CD14-positive monocyte (primary cell): Measurements from ENCODE around the gene CERKL. TPM values are rescaled to one million over a fixed set of nuclear protein-coding genes. Genes with fewer than 3 reads are reported as not detected.

Experiments used
- DNase-seq, 3 donors: peaks; one replicate each; pipeline ENCODE4 v3.0.0-alpha.2; 2011 to 2022
- H2AFZ ChIP-seq: 2 replicates; pipeline ENCODE4 v1.6.0; 2012; ENCODE audit warnings: mild to moderate bottlenecking, low read depth, low read length, inconsistent platforms; ENCODE audit not compliant: insufficient read depth, poor library complexity, severe bottlenecking
- H3K27ac ChIP-seq, 2 donors: 1 replicate in 1 of 2; 2 replicates in 1 of 2; pipeline ENCODE4 v1.5.1; 2012 to 2013; ENCODE audit warnings: low read length in 2 of 2, control low read depth in 1 of 2, inconsistent platforms in 1 of 2, low read depth in 1 of 2, mild to moderate bottlenecking in 1 of 2
- H3K27me3 ChIP-seq, 2 donors: one replicate each; pipeline versions ENCODE4 v1.6.0 to v1.6.1; 2011 to 2013; ENCODE audit warnings: low read length in 2 of 2; ENCODE audit not compliant: control insufficient read depth in 2 of 2, insufficient read depth in 2 of 2
- H3K36me3 ChIP-seq, 2 donors: replicated peaks in 1 of 2; 1 replicate in 1 of 2; 2 replicates in 1 of 2; pipeline versions ENCODE4 v1.5.1 to v1.6.1; 2012 to 2013; ENCODE audit warnings: low read length in 2 of 2, control low read depth in 1 of 2, inconsistent platforms in 1 of 2, mild to moderate bottlenecking in 1 of 2; ENCODE audit not compliant: insufficient read depth in 2 of 2, control insufficient read depth in 1 of 2
- H3K4me1 ChIP-seq, 2 donors: 1 replicate in 1 of 2; 2 replicates in 1 of 2; pipeline versions ENCODE4 v1.5.1 to v1.6.1; 2012 to 2013; ENCODE audit warnings: low read length in 2 of 2, control low read depth in 1 of 2, inconsistent platforms in 1 of 2, mild to moderate bottlenecking in 1 of 2, moderate library complexity in 1 of 2; ENCODE audit not compliant: insufficient read depth in 2 of 2, control insufficient read depth in 1 of 2
- H3K4me2 ChIP-seq: replicated peaks from 2 replicates; pipeline ENCODE3; 2012; ENCODE audit warnings: low read length, moderate library complexity, mild to moderate bottlenecking; ENCODE audit not compliant: poor library complexity, severe bottlenecking; ENCODE audit errors: extremely low read depth
- H3K4me3 ChIP-seq, 3 experiments: fragments of 200-600 bp in 1 of 3; sonication (generic) in 1 of 3; replicated peaks in 1 of 3; 1 replicate in 2 of 3; 2 replicates in 1 of 3; pipeline ENCODE4 v1.5.1; 2011 to 2013; ENCODE audit warnings: low read length in 3 of 3, mild to moderate bottlenecking in 3 of 3, control low read depth in 2 of 3, low read depth in 2 of 3, inconsistent platforms in 1 of 3, moderate library complexity in 1 of 3
- H3K79me2 ChIP-seq: 2 replicates; pipeline ENCODE4 v1.6.0; 2012; ENCODE audit warnings: mild to moderate bottlenecking, control low read depth, inconsistent platforms, low read length, moderate library complexity; ENCODE audit not compliant: insufficient read depth
- H3K9ac ChIP-seq: 2 replicates; pipeline ENCODE4 v1.6.0; 2017; ENCODE audit warnings: low read length, mild to moderate bottlenecking; ENCODE audit not compliant: insufficient read depth, poor library complexity, severe bottlenecking
- H3K9me3 ChIP-seq, 2 donors: replicated peaks in 1 of 2; 1 replicate in 1 of 2; 2 replicates in 1 of 2; pipeline versions ENCODE4 v1.5.1 to v1.6.1; 2012 to 2013; ENCODE audit warnings: low read length in 2 of 2, control low read depth in 1 of 2; ENCODE audit not compliant: control insufficient read depth in 1 of 2, insufficient read depth in 1 of 2
- H4K20me1 ChIP-seq: 2 replicates; pipeline ENCODE4 v1.6.0; 2012; ENCODE audit warnings: mild to moderate bottlenecking, low read length, control low read depth, moderate library complexity; ENCODE audit not compliant: insufficient read depth
- H3K27ac Mint-ChIP-seq, 7 donors: one replicate each; pipeline ENCODE4 v1.8.0; 2020; ENCODE audit warnings: mild to moderate bottlenecking in 7 of 7, mixed read lengths in 7 of 7, moderate library complexity in 6 of 7, inconsistent platforms in 2 of 7
- H3K27me3 Mint-ChIP-seq, 3 donors: one replicate each; pipeline ENCODE4 v1.8.0; 2021 to 2022; ENCODE audit warnings: low read depth in 3 of 3, mild to moderate bottlenecking in 3 of 3, mixed read lengths in 3 of 3, moderate library complexity in 3 of 3, inconsistent platforms in 1 of 3
- H3K36me3 Mint-ChIP-seq, 2 donors: one replicate each; pipeline ENCODE4 v1.8.0; 2020; ENCODE audit warnings: mixed read lengths in 2 of 2, inconsistent platforms in 1 of 2, mild to moderate bottlenecking in 1 of 2
- H3K4me1 Mint-ChIP-seq: one replicate; pipeline ENCODE4 v1.8.0; 2020; ENCODE audit warnings: mild to moderate bottlenecking, mixed read lengths
- H3K4me3 Mint-ChIP-seq, 2 donors: one replicate each; pipeline ENCODE4 v1.8.0; 2020; ENCODE audit warnings: mild to moderate bottlenecking in 2 of 2, mixed read lengths in 2 of 2, moderate library complexity in 1 of 2
- H3K9me3 Mint-ChIP-seq, 7 donors: one replicate each; pipeline ENCODE4 v1.8.0; 2020 to 2022; ENCODE audit warnings: mixed read lengths in 7 of 7, mild to moderate bottlenecking in 6 of 7, moderate library complexity in 6 of 7, inconsistent platforms in 2 of 7
- CTCF ChIP-seq: fragments of 200-600 bp; IDR thresholded peaks from one replicate; pipeline ENCODE4 v1.8.0; 2022; ENCODE audit warnings: antibody characterized with exemption, mild to moderate bottlenecking
- WGBS: methylation state at CpG from one replicate; pipeline ENCODE4 v1.1.5; 2013; ENCODE audit warnings: missing lambda C conversion rate; ENCODE audit not compliant: insufficient coverage; 5-methylcytosine and 5-hydroxymethylcytosine counted together
- intact Hi-C, 2 donors: fragments of 100-400 bp; cut with micrococcal nuclease; formaldehyde crosslinking; loops; one replicate each; pipeline versions ENCODE4 v1.15.0 to v1.15.1; 2023
- polyA plus RNA-seq, 3 donors: library from polyadenylated mRNA; depleted of rRNA in 1 of 3; unstranded in 2 of 3; stranded (reverse) in 1 of 3; fragments of 300-500 nt in 2 of 3; fragments of >200 nt in 1 of 3; fragmentation: Illumina TruSeq in 2 of 3; gene quantifications; 1 replicate in 2 of 3; 2 replicates in 1 of 3; pipeline ENCODE4 v1.2.3, GENCODE V29; 2012 to 2021

CERKL gene
- polyA plus RNA-seq, 3 donors, result 0.12 to 16.3 (median 8.6) TPM

- Histone ChIP-seq H3K4me1 (peaks cover 31 to 34% of the 10 kb centered on the region in 2 donors), H3K4me3 (peak overlapping the region in 1 of 3 experiments; percentile 30), H3K4me2 (peak overlapping the region; percentile 33), H3K27me3 (peaks cover 82 to 87% of the 10 kb centered on the region in 2 donors), H3K79me2 (no peaks in the 10 kb centered on the region), H3K36me3 (no peaks in the 10 kb centered on the region), H4K20me1 (no peaks in the 10 kb centered on the region), H3K9ac (no peak overlapping the region), H3K27ac (no peak overlapping the region), H2AFZ (no peak overlapping the region), H3K9me3 (peaks cover 14 to 54% of the 10 kb centered on the region in 2 donors)
- H3K27me3 Mint-ChIP-seq, result peaks cover 86 to 90% (median 88%) of the 10 kb centered on the region in 3 donors
- peaks cover 14 to 20% of the 10 kb centered on the region in 2 donors for H3K36me3 Mint-ChIP-seq
- DNase-seq, result peak in 1 of 3 donors; percentile 31
- WGBS, result 2% methylated on average over 70 of the region's 85 CpGs
- intact Hi-C loops, result no loop called here
- no peak overlapping the region for H3K27ac Mint-ChIP-seq
- peak overlapping the region; percentile 60 to 95 for H3K4me3 Mint-ChIP-seq
- peaks cover 52% of the 10 kb centered on the region for H3K4me1 Mint-ChIP-seq
- no peak for TF ChIP-seq CTCF
- peaks cover 3 to 46% (median 39%) of the 10 kb centered on the region in 7 donors for H3K9me3 Mint-ChIP-seq
Measured at GRCh38 chr2:181683518-181684453, 26.9 kb upstream of the CERKL start.

GRCh38 chr2:181682795-181683517, 26.1 kb upstream of the CERKL start:
- Histone ChIP-seq H3K4me2 (peak overlapping the region; percentile 33), H3K27me3 (peaks cover 90 to 96% of the 10 kb centered on the region in 2 donors), H3K9me3 (peaks cover 14 to 62% of the 10 kb centered on the region in 2 donors), H3K9ac (no peak overlapping the region), H3K27ac (no peak overlapping the region), H4K20me1 (no peaks in the 10 kb centered on the region), H3K79me2 (no peaks in the 10 kb centered on the region), H3K4me3 (peak overlapping the region in 1 of 3 experiments; percentile 30), H2AFZ (no peak overlapping the region), H3K36me3 (no peaks in the 10 kb centered on the region), H3K4me1 (peaks cover 31 to 35% of the 10 kb centered on the region in 2 donors)
- Mint-ChIP-seq H3K36me3 (peaks cover 14 to 22% of the 10 kb centered on the region in 2 donors), H3K27ac (no peak overlapping the region), H3K4me1 (peaks cover 57% of the 10 kb centered on the region), H3K27me3 (peaks cover 88 to 95% (median 95%) of the 10 kb centered on the region in 3 donors), H3K9me3 (peaks cover 6 to 55% (median 45%) of the 10 kb centered on the region in 7 donors), H3K4me3 (peak overlapping the region; percentile 60 to 95)
- intact Hi-C loops, result no loop called here
- 7% methylated on average over 31 of the region's 42 CpGs for WGBS
- TF ChIP-seq CTCF, result no peak
- no peak for DNase-seq
